PC-9 (cell line): ENCODE measurements around the gene LRTM1. TPM values are rescaled to one million over a fixed set of nuclear protein-coding genes. Genes with fewer than 3 reads are reported as not detected.

Experiments used
- Bru-seq: library from RNA; stranded (reverse); fragments of 400-500 nt; gene quantifications from one replicate; lab custom pipeline; 2021; lab: Mats Ljungman, UMichigan
- BruChase-seq, 2 experiments: library from RNA; stranded (reverse); fragments of 400-500 nt; gene quantifications; one replicate each; lab custom pipeline; 2021; lab: Mats Ljungman, UMichigan
- BruUV-seq: library from RNA; stranded (reverse); fragments of 400-500 nt; replicated peaks from 2 replicates; lab custom pipeline; 2021; lab: Mats Ljungman, UMichigan
- CTCF ChIA-PET: fragments of 300-600 bp; sonication (Branson Sonifier 250); formaldehyde crosslinking; loops from one replicate; lab custom pipeline; 2022; ENCODE audit warnings: antibody characterized with exemption; lab: Charles Lee
- POLR2A ChIA-PET: fragments of 300-600 bp; sonication (Branson Sonifier 250); formaldehyde crosslinking; loops from one replicate; lab custom pipeline; 2022; ENCODE audit warnings: antibody characterized with exemption; ENCODE audit not compliant: unreplicated experiment; lab: Charles Lee
- DNase-seq, 2 experiments: peaks; one replicate each; pipeline versions ENCODE4 v3.0.0 to v3.0.0-alpha.2; 2015 to 2022; ENCODE audit warnings: mixed read lengths in 1 of 2
- H2AFZ ChIP-seq: fragments of 200-600 bp; sonication (generic); 2 replicates; pipeline ENCODE4 v1.8.1; 2017; ENCODE audit warnings: antibody characterized with exemption
- H3F3A ChIP-seq: fragments of 200-600 bp; sonication (generic); 2 replicates; pipeline ENCODE4 v1.8.1; 2017; ENCODE audit warnings: antibody characterized with exemption, mild to moderate bottlenecking, low read depth; ENCODE audit not compliant: insufficient read depth
- H3K27ac ChIP-seq: fragments of 200-600 bp; sonication (generic); 2 replicates; pipeline ENCODE4 v1.6.1; 2016; ENCODE audit warnings: mixed run types
- H3K27me3 ChIP-seq: fragments of 200-600 bp; sonication (generic); 2 replicates; pipeline ENCODE4 v1.6.1; 2016; ENCODE audit warnings: low read depth, mixed run types; ENCODE audit not compliant: insufficient read depth
- H3K36me3 ChIP-seq: fragments of 200-600 bp; sonication (generic); 2 replicates; pipeline ENCODE4 v1.6.1; 2016; ENCODE audit warnings: low read depth, mixed run types
- H3K4me1 ChIP-seq: fragments of 200-600 bp; sonication (generic); replicated peaks from 2 replicates; pipeline ENCODE4 v1.6.1; 2016; ENCODE audit warnings: mixed run types; ENCODE audit not compliant: insufficient read depth
- H3K4me2 ChIP-seq: fragments of 200-600 bp; sonication (generic); 2 replicates; pipeline ENCODE4 v1.6.1; 2017; ENCODE audit warnings: mixed run types
- H3K4me3 ChIP-seq: fragments of 200-600 bp; sonication (generic); 2 replicates; pipeline ENCODE4 v1.6.1; 2016; ENCODE audit warnings: mixed run types
- H3K79me2 ChIP-seq: fragments of 200-600 bp; sonication (generic); 2 replicates; pipeline ENCODE4 v1.6.1; 2017; ENCODE audit warnings: low read depth, mixed run types
- H3K9me2 ChIP-seq: fragments of 200-600 bp; sonication (generic); 2 replicates; pipeline ENCODE4 v1.8.1; 2017; ENCODE audit warnings: mild to moderate bottlenecking; ENCODE audit not compliant: insufficient read depth
- H3K9me3 ChIP-seq: fragments of 200-600 bp; sonication (generic); 2 replicates; pipeline ENCODE4 v1.8.1; 2016; ENCODE audit warnings: low read depth; ENCODE audit not compliant: insufficient read depth
- H4K20me1 ChIP-seq: fragments of 200-600 bp; sonication (generic); 2 replicates; pipeline ENCODE4 v1.8.1; 2017; ENCODE audit not compliant: insufficient read depth
- CTCF ChIP-seq: fragments of 200-600 bp; sonication (generic); conservative IDR thresholded peaks from 2 replicates; pipeline ENCODE4 v1.6.1; 2017; ENCODE audit warnings: mixed run types, antibody characterized with exemption, mild to moderate bottlenecking, moderate library complexity
- EZH2 ChIP-seq: fragments of 200-600 bp; sonication (generic); IDR thresholded peaks from 2 replicates; pipeline ENCODE4 v1.8.0; 2017; ENCODE audit warnings: antibody characterized with exemption, low read depth
- intact Hi-C: fragments of 100-400 bp; cut with micrococcal nuclease; formaldehyde crosslinking; loops from one replicate; pipeline ENCODE4 v1.10.0; 2022; ENCODE audit not compliant: unreplicated experiment
- long read RNA-seq: library from polyadenylated mRNA; stranded (forward); transcript quantifications from one replicate; pipeline ENCODE4 v2.0.0, GENCODE V29; 2022
- total RNA-seq: library from RNA; stranded (reverse); gene quantifications from 2 replicates; pipeline ENCODE4 v1.2.3, GENCODE V29; 2021

Gene LRTM1
- not detected in 2 replicates for total RNA-seq
- percentile 4 among the genes with signal in this experiment for Bru-seq, nascent RNA
- percentile 2 among the genes with signal in this experiment for BruChase-seq, experiment 1, labeled RNA remaining after a 2-hour chase
- percentile 2 among the genes with signal in this experiment for BruChase-seq, experiment 2, labeled RNA remaining after a 6-hour chase
- long read RNA-seq, partial matches to known transcripts, result 0 of 1 reads
- long read RNA-seq, other reads (novel, unspliced or antisense), result 1 of 1 reads

- no peaks in the 10 kb centered on the region for H3K4me1 ChIP-seq
- H4K20me1 ChIP-seq, result no peaks in the 10 kb centered on the region
- no peak for TF ChIP-seq EZH2
- TF ChIP-seq CTCF, result no peak
- H3K4me3 ChIP-seq, result no peak within 1 kb of the TSS
- no peaks in the 10 kb centered on the region for H3K27me3 ChIP-seq
- no peaks in the 10 kb centered on the region for H3K9me2 ChIP-seq
- no peak within 1 kb of the TSS for H2AFZ ChIP-seq
- no peak for DNase-seq
- no peak within 1 kb of the TSS for H3K27ac ChIP-seq
- ChIA-PET CTCF (no interaction called here), POLR2A (no interaction called here)
- H3K9me3 ChIP-seq, result no peaks in the 10 kb centered on the region
- H3K36me3 ChIP-seq, result no peaks in the 10 kb centered on the region
- intact Hi-C loops, result no loop called here
- H3K79me2 ChIP-seq, result no peaks in the 10 kb centered on the region
- no peaks in the 10 kb centered on the region for H3F3A ChIP-seq
- BruUV-seq, result no TSS peak
- H3K4me2 ChIP-seq, result no peak within 1 kb of the TSS
These were observed at the start of gene LRTM1 for GRCh38 chr3:54928046-54928770. Gene LRTM1 (minus strand): TSS chr3:54928059. CDS start chr3:54927911, 148 bp downstream.

GRCh38 chr3:54977439-54977838, 49.6 kb upstream of the LRTM1 start:
- Histone ChIP-seq H3K27me3 (no peaks in the 10 kb centered on the region), H3K36me3 (no peaks in the 10 kb centered on the region), H3K4me1 (no peaks in the 10 kb centered on the region), H3K9me2 (no peaks in the 10 kb centered on the region), H3F3A (no peaks in the 10 kb centered on the region), H3K4me2 (no peak overlapping the region), H3K4me3 (no peak overlapping the region), H2AFZ (no peak overlapping the region), H3K79me2 (no peaks in the 10 kb centered on the region), H4K20me1 (no peaks in the 10 kb centered on the region), H3K9me3 (no peaks in the 10 kb centered on the region), H3K27ac (no peak overlapping the region)
- CTCF ChIA-PET, result no interaction called here
- no TSS peak for BruUV-seq
- DNase-seq, result no peak
- TF ChIP-seq EZH2, result no peak
- no peak for TF ChIP-seq CTCF
- POLR2A ChIA-PET, result interaction anchor here (0.6 kb wide), 1 partner anchor 1707 kb away, joined by 3 read pairs; no protein-coding TSS in a partner anchor
- intact Hi-C loops, result no loop called here

GRCh38 chr3:54970895-54971294, 43.0 kb upstream of the LRTM1 start:
- H3K27ac ChIP-seq, result no peak overlapping the region
- no TSS peak for BruUV-seq
- CTCF ChIA-PET, result no interaction called here
- intact Hi-C loops, result no loop called here
- H2AFZ ChIP-seq, result no peak overlapping the region
- H3K9me2 ChIP-seq, result no peaks in the 10 kb centered on the region
- DNase-seq, result no peak
- no peaks in the 10 kb centered on the region for H3K9me3 ChIP-seq
- no peaks in the 10 kb centered on the region for H3K36me3 ChIP-seq
- no peak for TF ChIP-seq EZH2
- TF ChIP-seq CTCF, result no peak
- H3K4me2 ChIP-seq, result no peak overlapping the region
- H4K20me1 ChIP-seq, result no peaks in the 10 kb centered on the region
- H3F3A ChIP-seq, result no peaks in the 10 kb centered on the region
- H3K4me3 ChIP-seq, result no peak overlapping the region
- H3K27me3 ChIP-seq, result no peaks in the 10 kb centered on the region
- POLR2A ChIA-PET, result no interaction called here
- no peaks in the 10 kb centered on the region for H3K4me1 ChIP-seq
- no peaks in the 10 kb centered on the region for H3K79me2 ChIP-seq
